PC-9 (cell line): ENCODE results near the gene ILDR1. TPM values are rescaled to one million over a fixed set of nuclear protein-coding genes. Genes with fewer than 3 reads are reported as not detected.

Source experiments
- BruUV-seq: library from RNA; stranded (reverse); fragments of 400-500 nt; replicated peaks from 2 replicates; lab custom pipeline; 2021; lab: Mats Ljungman, UMichigan
- CTCF ChIA-PET: fragments of 300-600 bp; sonication (Branson Sonifier 250); formaldehyde crosslinking; loops from one replicate; lab custom pipeline; 2022; ENCODE audit warnings: antibody characterized with exemption; lab: Charles Lee
- POLR2A ChIA-PET: fragments of 300-600 bp; sonication (Branson Sonifier 250); formaldehyde crosslinking; loops from one replicate; lab custom pipeline; 2022; ENCODE audit warnings: antibody characterized with exemption; ENCODE audit not compliant: unreplicated experiment; lab: Charles Lee
- DNase-seq, 2 experiments: peaks; one replicate each; pipeline versions ENCODE4 v3.0.0 to v3.0.0-alpha.2; 2015 to 2022; ENCODE audit warnings: mixed read lengths in 1 of 2
- H2AFZ ChIP-seq: fragments of 200-600 bp; sonication (generic); 2 replicates; pipeline ENCODE4 v1.8.1; 2017; ENCODE audit warnings: antibody characterized with exemption
- H3F3A ChIP-seq: fragments of 200-600 bp; sonication (generic); 2 replicates; pipeline ENCODE4 v1.8.1; 2017; ENCODE audit warnings: antibody characterized with exemption, mild to moderate bottlenecking, low read depth; ENCODE audit not compliant: insufficient read depth
- H3K27ac ChIP-seq: fragments of 200-600 bp; sonication (generic); 2 replicates; pipeline ENCODE4 v1.6.1; 2016; ENCODE audit warnings: mixed run types
- H3K27me3 ChIP-seq: fragments of 200-600 bp; sonication (generic); 2 replicates; pipeline ENCODE4 v1.6.1; 2016; ENCODE audit warnings: low read depth, mixed run types; ENCODE audit not compliant: insufficient read depth
- H3K36me3 ChIP-seq: fragments of 200-600 bp; sonication (generic); 2 replicates; pipeline ENCODE4 v1.6.1; 2016; ENCODE audit warnings: low read depth, mixed run types
- H3K4me1 ChIP-seq: fragments of 200-600 bp; sonication (generic); replicated peaks from 2 replicates; pipeline ENCODE4 v1.6.1; 2016; ENCODE audit warnings: mixed run types; ENCODE audit not compliant: insufficient read depth
- H3K4me2 ChIP-seq: fragments of 200-600 bp; sonication (generic); 2 replicates; pipeline ENCODE4 v1.6.1; 2017; ENCODE audit warnings: mixed run types
- H3K4me3 ChIP-seq: fragments of 200-600 bp; sonication (generic); 2 replicates; pipeline ENCODE4 v1.6.1; 2016; ENCODE audit warnings: mixed run types
- H3K79me2 ChIP-seq: fragments of 200-600 bp; sonication (generic); 2 replicates; pipeline ENCODE4 v1.6.1; 2017; ENCODE audit warnings: low read depth, mixed run types
- H3K9me2 ChIP-seq: fragments of 200-600 bp; sonication (generic); 2 replicates; pipeline ENCODE4 v1.8.1; 2017; ENCODE audit warnings: mild to moderate bottlenecking; ENCODE audit not compliant: insufficient read depth
- H3K9me3 ChIP-seq: fragments of 200-600 bp; sonication (generic); 2 replicates; pipeline ENCODE4 v1.8.1; 2016; ENCODE audit warnings: low read depth; ENCODE audit not compliant: insufficient read depth
- H4K20me1 ChIP-seq: fragments of 200-600 bp; sonication (generic); 2 replicates; pipeline ENCODE4 v1.8.1; 2017; ENCODE audit not compliant: insufficient read depth
- EZH2 ChIP-seq: fragments of 200-600 bp; sonication (generic); IDR thresholded peaks from 2 replicates; pipeline ENCODE4 v1.8.0; 2017; ENCODE audit warnings: antibody characterized with exemption, low read depth
- intact Hi-C: fragments of 100-400 bp; cut with micrococcal nuclease; formaldehyde crosslinking; loops from one replicate; pipeline ENCODE4 v1.10.0; 2022; ENCODE audit not compliant: unreplicated experiment
- total RNA-seq: library from RNA; stranded (reverse); gene quantifications from 2 replicates; pipeline ENCODE4 v1.2.3, GENCODE V29; 2021
- TF ChIP-seq, protein P1 (sequence below): fragments of 200-600 bp; sonication (generic); conservative IDR thresholded peaks from 2 replicates; pipeline ENCODE4 v1.6.1; 2017; ENCODE audit warnings: mixed run types, antibody characterized with exemption, mild to moderate bottlenecking, moderate library complexity

The ILDR1 gene
- total RNA-seq, 1 experiment from 2014 or later = 5.1 TPM

DNA sequence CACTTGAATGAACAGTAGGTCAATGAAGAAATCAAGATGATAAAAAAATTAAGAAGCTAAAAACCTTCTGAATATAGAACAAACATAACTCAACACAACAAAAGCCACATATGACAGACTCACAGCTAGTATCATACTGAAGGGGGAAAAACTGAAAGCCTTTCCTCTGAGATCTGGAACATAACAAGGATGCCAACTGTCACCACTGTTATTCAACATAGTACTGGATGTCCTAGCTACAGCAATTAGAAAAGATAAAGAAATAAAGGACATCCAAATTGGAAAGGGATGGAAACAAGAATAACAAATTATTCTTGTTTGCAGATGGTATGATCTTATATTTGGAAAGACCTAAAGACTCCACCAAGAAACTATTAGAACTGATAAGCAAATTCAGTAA lies 60.8 kb downstream of the ILDR1 start:
- 0 out of 2 replicates have a peak, but pooled peaks cover 6% of the 10 kb centered on the region for H3K9me2 ChIP-seq
- CTCF ChIA-PET = no interaction called here
- H3K4me3 ChIP-seq = no peak overlapping the region
- intact Hi-C loops = no loop called here
- H3K27me3 ChIP-seq = no peaks in the 10 kb centered on the region
- H3K4me2 ChIP-seq = no peak overlapping the region
- TF ChIP-seq, protein P1, sequence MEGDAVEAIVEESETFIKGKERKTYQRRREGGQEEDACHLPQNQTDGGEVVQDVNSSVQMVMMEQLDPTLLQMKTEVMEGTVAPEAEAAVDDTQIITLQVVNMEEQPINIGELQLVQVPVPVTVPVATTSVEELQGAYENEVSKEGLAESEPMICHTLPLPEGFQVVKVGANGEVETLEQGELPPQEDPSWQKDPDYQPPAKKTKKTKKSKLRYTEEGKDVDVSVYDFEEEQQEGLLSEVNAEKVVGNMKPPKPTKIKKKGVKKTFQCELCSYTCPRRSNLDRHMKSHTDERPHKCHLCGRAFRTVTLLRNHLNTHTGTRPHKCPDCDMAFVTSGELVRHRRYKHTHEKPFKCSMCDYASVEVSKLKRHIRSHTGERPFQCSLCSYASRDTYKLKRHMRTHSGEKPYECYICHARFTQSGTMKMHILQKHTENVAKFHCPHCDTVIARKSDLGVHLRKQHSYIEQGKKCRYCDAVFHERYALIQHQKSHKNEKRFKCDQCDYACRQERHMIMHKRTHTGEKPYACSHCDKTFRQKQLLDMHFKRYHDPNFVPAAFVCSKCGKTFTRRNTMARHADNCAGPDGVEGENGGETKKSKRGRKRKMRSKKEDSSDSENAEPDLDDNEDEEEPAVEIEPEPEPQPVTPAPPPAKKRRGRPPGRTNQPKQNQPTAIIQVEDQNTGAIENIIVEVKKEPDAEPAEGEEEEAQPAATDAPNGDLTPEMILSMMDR = no peak
- TF ChIP-seq EZH2 = no peak
- no peak overlapping the region for H3K27ac ChIP-seq
- DNase-seq = no peak
- no peaks in the 10 kb centered on the region for H3K79me2 ChIP-seq
- H3K36me3 ChIP-seq = no peaks in the 10 kb centered on the region
- H4K20me1 ChIP-seq = no peaks in the 10 kb centered on the region
- BruUV-seq = no TSS peak
- H3K4me1 ChIP-seq = no peaks in the 10 kb centered on the region
- POLR2A ChIA-PET = interaction anchor here (0.7 kb wide), 1 partner anchor 8 kb away, joined by 3 read pairs; no protein-coding TSS in a partner anchor
- no peaks in the 10 kb centered on the region for H3F3A ChIP-seq
- no peaks in the 10 kb centered on the region; the same call in 1 of the 2 replicates for H3K9me3 ChIP-seq
- no peak overlapping the region for H2AFZ ChIP-seq

GRCh38 chr3:121958801-121959200 lies 63.2 kb downstream of the ILDR1 start:
- intact Hi-C loops = no loop called here
- H3K27ac ChIP-seq = no peak overlapping the region

DNA sequence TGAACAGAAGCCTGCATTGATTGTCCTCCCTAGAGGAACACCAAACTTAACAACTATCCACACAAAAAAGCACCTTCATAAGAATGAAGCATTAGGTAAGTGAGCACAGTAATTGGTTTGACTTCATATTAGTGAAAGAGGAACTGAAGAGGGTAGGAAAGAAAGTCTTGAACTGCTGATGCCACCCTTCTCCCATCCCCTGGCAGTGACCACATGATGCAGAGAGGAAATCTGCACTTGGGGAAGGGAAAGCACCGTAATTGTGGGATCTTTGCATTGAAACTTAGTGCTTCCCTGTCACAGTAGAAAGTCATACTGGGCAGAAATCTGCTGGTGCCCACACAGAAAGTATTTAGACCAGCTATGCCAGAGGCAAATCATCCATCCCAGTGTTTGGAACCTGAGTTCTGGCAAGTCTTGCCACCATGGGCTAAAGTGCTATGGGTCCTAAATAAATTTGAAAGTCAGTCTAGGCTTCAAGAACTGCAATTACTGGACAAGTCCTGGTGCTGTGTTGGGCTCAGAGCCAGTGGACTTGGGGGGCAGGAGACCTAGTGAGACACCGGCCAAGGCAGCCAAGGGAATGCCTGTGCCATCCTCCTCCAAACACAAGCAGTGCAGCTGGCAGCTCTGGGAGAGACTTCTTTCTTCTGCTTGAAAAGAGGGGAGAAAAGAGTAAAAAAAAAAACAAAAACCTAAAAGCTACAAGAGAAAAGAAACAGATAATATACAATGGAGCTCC lies 64.2 kb downstream of the ILDR1 start:
- Histone ChIP-seq H3K9me2 (0 out of 2 replicates have a peak, but pooled peaks cover 6% of the 10 kb centered on the region), H2AFZ (no peak overlapping the region), H3K4me2 (no peak overlapping the region), H4K20me1 (no peaks in the 10 kb centered on the region), H3K27me3 (no peaks in the 10 kb centered on the region), H3K36me3 (no peaks in the 10 kb centered on the region), H3K9me3 (no peaks in the 10 kb centered on the region; the same call in 1 of the 2 replicates), H3K4me3 (no peak overlapping the region), H3K79me2 (no peaks in the 10 kb centered on the region), H3F3A (no peaks in the 10 kb centered on the region), H3K27ac (no peak overlapping the region), H3K4me1 (no peaks in the 10 kb centered on the region)
- no peak for TF ChIP-seq EZH2
- TF ChIP-seq, protein P1 = no peak
- intact Hi-C loops = no loop called here
- no TSS peak for BruUV-seq
- ChIA-PET POLR2A (no interaction called here), CTCF (no interaction called here)
- no peak for DNase-seq

More at GRCh38 chr3:121958801-121959200, 63.2 kb downstream of the ILDR1 start:
- Histone ChIP-seq H3K9me3 (no peaks in the 10 kb centered on the region; the same call in 1 of the 2 replicates), H3K4me1 (no peaks in the 10 kb centered on the region), H3K36me3 (no peaks in the 10 kb centered on the region), H3K4me3 (no peak overlapping the region), H2AFZ (no peak overlapping the region), H3K9me2 (0 out of 2 replicates have a peak, but pooled peaks cover 6% of the 10 kb centered on the region), H3F3A (no peaks in the 10 kb centered on the region), H4K20me1 (no peaks in the 10 kb centered on the region), H3K79me2 (no peaks in the 10 kb centered on the region), H3K27me3 (no peaks in the 10 kb centered on the region), H3K4me2 (no peak overlapping the region)
- no TSS peak for BruUV-seq
- TF ChIP-seq, protein P1 = no peak
- TF ChIP-seq EZH2 = no peak
- DNase-seq = no peak
- ChIA-PET CTCF (no interaction called here), POLR2A (no interaction called here)
